Thyroid gland (tissue), 4 donors: ENCODE data around the gene E2F1. TPM values are rescaled to one million over a fixed set of nuclear protein-coding genes. Genes with fewer than 3 reads are reported as not detected.

Experiments
- DNase-seq, 2 donors: peaks; one replicate each; pipeline ENCODE4 v3.0.0-alpha.2; 2019
- H3K27ac ChIP-seq, 3 donors: fragments of 200-600 bp; sonication (generic); 1 replicate in 2 of 3; 2 replicates in 1 of 3; pipeline ENCODE4 v1.5.1; 2016 to 2019; ENCODE audit warnings: mild to moderate bottlenecking in 1 of 3, moderate library complexity in 1 of 3
- H3K27me3 ChIP-seq: fragments of 200-600 bp; sonication (generic); one replicate; pipeline ENCODE4 v1.5.1; 2019
- H3K36me3 ChIP-seq, 2 donors: fragments of 200-600 bp; sonication (generic); one replicate each; pipeline ENCODE4 v1.5.1; 2016 to 2019
- H3K4me1 ChIP-seq, 2 donors: fragments of 200-600 bp; sonication (generic); one replicate each; pipeline ENCODE4 v1.5.1; 2017 to 2019
- H3K4me3 ChIP-seq, 3 donors: fragments of 200-600 bp; sonication (generic); replicated peaks in 1 of 3; 1 replicate in 2 of 3; 2 replicates in 1 of 3; pipeline ENCODE4 v1.5.1; 2016; ENCODE audit warnings: mild to moderate bottlenecking in 1 of 3
- H3K9me3 ChIP-seq: fragments of 200-600 bp; sonication (generic); one replicate; pipeline ENCODE4 v1.5.1; 2017
- CTCF ChIP-seq, 6 experiments: fragments of 200-600 bp in 3 of 6; fragments of 450-650 bp in 3 of 6; sonication (generic) in 3 of 6; IDR thresholded peaks; one replicate each; pipeline ENCODE4 v1.5.1; 2016 to 2019; ENCODE audit warnings: antibody characterized with exemption in 6 of 6, mild to moderate bottlenecking in 2 of 6, inconsistent platforms in 1 of 6, moderate library complexity in 1 of 6
- POLR2A ChIP-seq, 2 donors: fragments of 450-650 bp; IDR thresholded peaks; one replicate each; pipeline ENCODE4 v1.6.1; 2017; ENCODE audit warnings: antibody characterized with exemption in 2 of 2, mild to moderate bottlenecking in 2 of 2, moderate library complexity in 1 of 2
- WGBS, 2 donors: methylation state at CpG; one replicate each; pipeline ENCODE4 v1.1.5; 2017; 5-methylcytosine and 5-hydroxymethylcytosine counted together
- intact Hi-C: fragments of 100-400 bp; cut with DNase I; formaldehyde crosslinking; loops from one replicate; pipeline ENCODE4 v1.15.1; 2023
- total RNA-seq, 4 donors: library from RNA; depleted of rRNA; stranded (reverse); fragments of >200 nt; gene quantifications; one replicate each; pipeline ENCODE4 v1.2.3, GENCODE V29; 2016

E2F1 gene
- total RNA-seq, 4 donors from 2014 or later = 0.42 to 0.89 (median 0.67) TPM; not detected in 1

- no peaks in the 10 kb centered on the region for H3K27me3 ChIP-seq
- no peak for DNase-seq
- 67 to 69% methylated on average over 3 of the region's 3 CpGs for WGBS, 2 donors
- H3K4me3 ChIP-seq = no peak overlapping the region
- H3K36me3 ChIP-seq = no peaks in the 10 kb centered on the region
- H3K27ac ChIP-seq = peak overlapping the region in 2 of 3 donors; percentile 40 to 64
- H3K4me1 ChIP-seq = peaks cover 5 to 35% of the 10 kb centered on the region in 2 donors
- H3K9me3 ChIP-seq = no peaks in the 10 kb centered on the region
- intact Hi-C loops = no loop called here
- TF ChIP-seq CTCF (IDR thresholded peaks at IDR 0.05) (no peak), POLR2A (IDR thresholded peaks at IDR 0.05) (no peak)
These were observed 2.1 kb upstream of the E2F1 start for GRCh38 chr20:33687993-33688937.

GRCh38 chr20:33687370-33687915 is 1.3 kb upstream of the E2F1 start:
- Histone ChIP-seq H3K27ac (peak overlapping the region in 1 of 3 donors; percentile 37), H3K4me3 (no peak overlapping the region), H3K27me3 (no peaks in the 10 kb centered on the region), H3K4me1 (peaks cover 5 to 27% of the 10 kb centered on the region in 2 donors), H3K36me3 (no peaks in the 10 kb centered on the region), H3K9me3 (no peaks in the 10 kb centered on the region)
- WGBS, 2 donors = 86 to 89% methylated on average over 8 of the region's 8 CpGs
- intact Hi-C loops = no loop called here
- TF ChIP-seq CTCF (IDR thresholded peaks at IDR 0.05) (no peak), POLR2A (IDR thresholded peaks at IDR 0.05) (no peak)
- no peak for DNase-seq

GRCh38 chr20:33686984-33687366 is 790 bp upstream of the E2F1 start:
- WGBS, 2 donors = 78 to 81% methylated on average over 14 of the region's 14 CpGs
- no peaks in the 10 kb centered on the region for H3K36me3 ChIP-seq
- H3K4me1 ChIP-seq = peaks cover 5 to 27% of the 10 kb centered on the region in 2 donors
- DNase-seq = no peak
- H3K9me3 ChIP-seq = no peaks in the 10 kb centered on the region
- H3K27ac ChIP-seq = peak overlapping the region in 2 of 3 donors; percentile 8 to 37
- intact Hi-C loops = no loop called here
- H3K27me3 ChIP-seq = no peaks in the 10 kb centered on the region
- H3K4me3 ChIP-seq = no peak overlapping the region
- no peak for TF ChIP-seq CTCF (IDR thresholded peaks at IDR 0.05)
- TF ChIP-seq POLR2A (IDR thresholded peaks at IDR 0.05) = no peak

DNA sequence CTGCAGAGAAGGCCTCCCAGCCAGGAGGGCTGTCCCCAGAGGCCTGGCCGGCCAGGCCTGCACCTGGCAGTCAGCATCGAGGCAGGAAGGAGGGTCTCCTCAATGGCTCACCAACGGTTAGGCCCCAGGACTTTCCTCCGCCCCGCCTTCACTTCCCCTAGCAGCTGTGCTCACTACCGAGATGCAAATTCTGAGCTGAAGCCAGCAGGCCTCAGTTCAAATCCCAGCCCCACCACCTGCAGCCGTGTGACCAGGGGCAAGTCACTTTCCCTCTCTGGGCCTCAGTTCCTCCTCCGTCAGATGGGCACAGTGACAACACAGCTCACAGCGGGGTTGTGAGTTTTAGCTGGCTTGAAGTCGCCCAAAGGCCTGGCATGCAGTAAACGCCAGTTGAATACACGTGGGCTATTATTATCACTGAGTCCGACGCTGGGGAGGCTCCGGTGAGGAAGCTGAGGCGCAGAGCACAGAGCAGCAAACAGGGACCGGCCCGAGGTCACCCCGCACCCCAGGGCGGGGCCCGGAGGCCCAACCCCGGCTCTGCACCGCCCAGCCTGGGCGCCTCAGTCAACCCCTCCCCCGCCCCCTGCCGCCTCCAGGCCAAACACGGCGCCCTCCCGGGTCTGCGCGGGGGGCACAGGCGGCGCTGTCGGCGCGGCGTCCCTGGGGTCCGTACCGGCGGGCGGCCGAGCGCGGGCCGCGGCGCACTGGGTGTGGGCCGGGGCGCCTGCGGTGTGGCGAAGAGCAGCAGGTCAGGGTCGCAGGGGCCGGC is 671 bp downstream of the E2F1 start:
- DNase-seq = peak in 1 of 2 donors; percentile 11
- Histone ChIP-seq H3K9me3 (no peaks in the 10 kb centered on the region), H3K4me1 (peaks cover 5 to 27% of the 10 kb centered on the region in 2 donors), H3K27me3 (no peaks in the 10 kb centered on the region), H3K27ac (no peak overlapping the region), H3K36me3 (no peaks in the 10 kb centered on the region), H3K4me3 (peak overlapping the region in 1 of 3 donors; percentile 12)
- intact Hi-C loops = no loop called here
- 9 to 12% methylated on average over 7 to 9 of the region's 53 CpGs for WGBS, 2 donors
- TF ChIP-seq CTCF (IDR thresholded peaks at IDR 0.05) (no peak), POLR2A (IDR thresholded peaks at IDR 0.05) (no peak)
